Skeletal muscle tissue (tissue), 5 donors: ENCODE data around the gene ZACN. TPM values are rescaled to one million over a fixed set of nuclear protein-coding genes. Genes with fewer than 3 reads are reported as not detected.

Experiments used
- H3K27ac ChIP-seq: one replicate; pipeline ENCODE4 v1.7.0; 2013; ENCODE audit warnings: mild to moderate bottlenecking, low read depth, low read length, inconsistent platforms
- H3K27me3 ChIP-seq, 3 donors: one replicate each; pipeline ENCODE4 v1.7.0; 2013; ENCODE audit warnings: low read length in 3 of 3; ENCODE audit not compliant: control insufficient read depth in 3 of 3, insufficient read depth in 3 of 3
- H3K36me3 ChIP-seq, 3 donors: one replicate each; pipeline ENCODE4 v1.7.0; 2013; ENCODE audit warnings: low read length in 3 of 3; ENCODE audit not compliant: control insufficient read depth in 3 of 3, insufficient read depth in 3 of 3
- H3K4me1 ChIP-seq, 3 donors: one replicate each; pipeline ENCODE4 v1.7.0; 2013; ENCODE audit warnings: low read length in 3 of 3, mild to moderate bottlenecking in 3 of 3; ENCODE audit not compliant: control insufficient read depth in 3 of 3, insufficient read depth in 3 of 3
- H3K4me3 ChIP-seq, 3 donors: one replicate each; pipeline ENCODE4 v1.7.0; 2013; ENCODE audit warnings: low read length in 3 of 3
- H3K9ac ChIP-seq, 3 donors: one replicate each; pipeline ENCODE4 v1.7.0; 2013; ENCODE audit warnings: low read length in 3 of 3, mild to moderate bottlenecking in 3 of 3, moderate library complexity in 2 of 3, low read depth in 1 of 3
- H3K9me3 ChIP-seq, 3 donors: one replicate each; pipeline ENCODE4 v1.7.0; 2013; ENCODE audit warnings: low read length in 3 of 3; ENCODE audit not compliant: control insufficient read depth in 3 of 3
- small RNA-seq: library from RNA; depleted of rRNA; stranded (forward); fragments of <200 nt; gene quantifications from one replicate; pipeline ENCODE3, GENCODE V24; 2014
- total RNA-seq: library from RNA; depleted of rRNA; stranded (reverse); fragments of >200 nt; gene quantifications from one replicate; pipeline ENCODE4 v1.2.3, GENCODE V29; 2014
- donor health status: Osteomylitis.

Gene ZACN
- total RNA-seq, 1 donor from 2014 or later: not detected

DNA sequence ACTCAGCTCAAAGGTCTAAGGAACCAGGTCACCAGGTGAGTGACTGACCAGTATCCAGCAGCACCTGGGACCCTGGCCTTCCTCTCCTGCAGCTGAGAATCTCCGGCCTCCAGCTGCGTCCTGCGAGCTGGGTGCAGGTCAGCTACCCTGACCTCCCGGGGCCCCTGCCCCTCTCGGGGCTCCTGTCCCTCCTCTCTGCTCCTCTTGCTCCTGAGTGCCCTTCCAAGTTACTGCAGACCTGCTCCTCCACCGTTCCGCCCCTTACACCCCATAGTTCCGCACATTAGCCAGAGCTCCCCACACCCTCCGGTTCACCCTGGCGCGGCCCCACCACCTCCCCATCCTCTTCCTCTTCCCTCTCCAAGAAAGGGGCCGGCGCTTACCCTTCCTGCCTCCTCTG, 51.5 kb downstream of the ZACN start:
- H3K9ac ChIP-seq: no peak overlapping the region
- H3K9me3 ChIP-seq: no peaks in the 10 kb centered on the region
- no peaks in the 10 kb centered on the region for H3K4me1 ChIP-seq
- no peak overlapping the region for H3K27ac ChIP-seq
- H3K36me3 ChIP-seq: no peaks in the 10 kb centered on the region
- peaks cover 27 to 48% (median 32%) of the 10 kb centered on the region in 3 donors for H3K27me3 ChIP-seq
- no peak overlapping the region for H3K4me3 ChIP-seq

DNA sequence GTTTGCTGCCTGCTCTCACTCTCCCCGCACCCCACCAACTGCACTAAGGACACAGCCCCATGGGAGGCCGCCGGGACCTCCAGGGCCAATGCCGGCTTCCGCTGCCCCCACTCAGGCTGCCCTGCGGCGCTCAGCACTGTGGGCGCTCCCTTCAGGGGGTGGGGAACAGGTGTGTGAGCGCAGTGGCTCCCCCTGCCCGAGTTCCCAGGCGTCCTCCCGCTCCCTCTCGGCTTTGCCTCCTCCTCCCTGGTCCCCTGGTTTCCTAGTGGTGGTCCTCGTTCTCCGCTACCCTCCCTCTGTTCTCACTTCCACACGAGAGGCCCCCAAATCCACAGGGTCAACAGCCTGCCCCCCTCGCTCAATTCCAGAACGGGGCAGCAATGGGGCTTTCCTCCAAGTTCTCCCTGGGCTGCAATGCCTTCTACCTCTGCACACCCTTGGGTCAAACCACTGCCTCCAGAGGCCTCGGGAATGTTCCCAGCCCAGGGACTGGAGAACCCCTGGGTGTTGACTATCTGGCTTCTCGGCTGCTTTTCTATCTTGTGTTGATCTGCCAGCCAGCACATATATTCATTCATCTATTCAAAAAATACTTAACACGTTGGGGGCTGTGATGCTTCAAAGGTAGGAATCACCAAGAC, 52.2 kb downstream of the ZACN start:
- no peak overlapping the region for H3K27ac ChIP-seq
- H3K4me3 ChIP-seq: no peak overlapping the region
- H3K9me3 ChIP-seq: no peaks in the 10 kb centered on the region
- H3K36me3 ChIP-seq: no peaks in the 10 kb centered on the region
- peaks cover 32 to 54% (median 38%) of the 10 kb centered on the region in 3 donors for H3K27me3 ChIP-seq
- no peak overlapping the region for H3K9ac ChIP-seq
- no peaks in the 10 kb centered on the region for H3K4me1 ChIP-seq

DNA sequence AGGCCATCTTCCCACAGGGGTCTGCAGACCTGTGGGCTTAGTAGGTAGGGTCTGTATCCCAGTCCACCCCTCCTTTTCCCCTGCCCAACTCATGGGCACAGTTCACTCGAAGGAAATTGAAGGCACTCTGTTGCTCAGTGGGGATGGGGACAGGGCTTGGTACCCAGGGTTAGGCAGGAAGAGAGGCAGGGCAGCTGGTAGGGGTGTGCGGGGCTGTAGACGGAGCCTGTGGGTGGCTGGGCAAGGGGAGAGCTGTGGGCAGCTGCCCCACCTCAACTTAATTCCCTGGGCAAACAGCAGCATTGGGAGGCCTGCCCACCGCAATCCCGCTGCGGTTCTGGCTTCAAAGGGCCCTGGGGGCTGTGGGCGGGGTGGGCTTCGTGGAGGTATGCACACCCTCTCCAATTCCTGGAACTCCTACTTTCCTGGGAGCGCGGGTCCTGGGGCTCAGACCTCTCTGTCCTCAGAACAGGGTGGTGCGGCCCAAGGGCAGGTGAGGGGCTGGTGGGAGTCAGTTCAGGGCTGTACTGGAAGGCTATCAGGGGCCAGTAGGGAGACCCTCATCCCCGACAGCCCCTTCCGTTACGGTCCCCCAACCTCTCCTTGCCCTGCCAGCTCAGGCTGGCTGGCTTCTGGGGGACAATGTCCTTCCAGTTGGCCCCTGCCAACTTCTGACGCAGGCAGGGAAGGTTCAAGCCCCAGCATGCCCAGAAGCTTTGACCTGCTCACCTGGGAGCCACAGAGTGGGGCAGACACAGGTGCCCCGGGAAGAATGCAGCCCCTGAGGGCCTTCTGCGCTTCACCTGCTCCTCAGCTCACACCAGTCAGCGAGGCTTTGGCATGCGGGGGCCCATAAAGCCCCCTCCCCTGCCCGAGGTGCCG, 53.0 kb downstream of the ZACN start:
- H3K27me3 ChIP-seq: peaks cover 38 to 60% (median 44%) of the 10 kb centered on the region in 3 donors
- H3K36me3 ChIP-seq: no peaks in the 10 kb centered on the region
- H3K9ac ChIP-seq: no peak overlapping the region
- no peak overlapping the region for H3K4me3 ChIP-seq
- H3K27ac ChIP-seq: no peak overlapping the region
- H3K9me3 ChIP-seq: no peaks in the 10 kb centered on the region
- no peaks in the 10 kb centered on the region for H3K4me1 ChIP-seq

Small RNA genes lying within 50 kb of the gene (small RNA-seq; reads per million reads assigned to genes)
- 0.86 reads per million, percentile 75 among the genes with 10 or more reads in this experiment for gene MIR6868

Other genes with a start within 250 kb of the ZACN start
- 1.6 TPM for gene UNC13D, start 234.8 kb upstream of the ZACN start, total RNA-seq
- gene WBP2, start 223.8 kb upstream of the ZACN start, total RNA-seq: 17.7 TPM
- gene TRIM47, start 200.6 kb upstream of the ZACN start, total RNA-seq: 23.5 TPM
- 20.4 TPM for gene TRIM65, start 182.2 kb upstream of the ZACN start, total RNA-seq
- 32.9 TPM for gene MRPL38, start 174.3 kb upstream of the ZACN start, total RNA-seq
- gene FBF1, start 138.1 kb upstream of the ZACN start, total RNA-seq: 6.3 TPM
- 32.4 TPM for gene ACOX1, start 100.0 kb upstream of the ZACN start, total RNA-seq
- gene TEN1, start 99.9 kb upstream of the ZACN start, total RNA-seq: 3.1 TPM
- gene CDK3, start 78.3 kb upstream of the ZACN start, total RNA-seq: 1.6 TPM
- under 0.01 TPM for gene EVPL, start 51.9 kb upstream of the ZACN start, total RNA-seq
- 41.8 TPM for gene SRP68, start 6.7 kb upstream of the ZACN start, total RNA-seq
- gene GALR2, start 4.4 kb upstream of the ZACN start, total RNA-seq: not detected
- 54.8 TPM for gene EXOC7, start 24.6 kb downstream of the ZACN start, total RNA-seq
- gene FOXJ1, start 62.1 kb downstream of the ZACN start, total RNA-seq: under 0.01 TPM
- gene RNF157, start 161.3 kb downstream of the ZACN start, total RNA-seq: 6.8 TPM
- gene UBALD2, start 186.2 kb downstream of the ZACN start, total RNA-seq: 2.6 TPM
- gene QRICH2, start 229.1 kb downstream of the ZACN start, total RNA-seq: 2.1 TPM